ENCODE measurements around the gene ERBB2.
"Not testable (repeated sequence)": the region's sequence is repeated elsewhere in the genome, so short reads cannot be mapped to it uniquely, and the experiment has no call there.

The ERBB2 gene

DNA sequence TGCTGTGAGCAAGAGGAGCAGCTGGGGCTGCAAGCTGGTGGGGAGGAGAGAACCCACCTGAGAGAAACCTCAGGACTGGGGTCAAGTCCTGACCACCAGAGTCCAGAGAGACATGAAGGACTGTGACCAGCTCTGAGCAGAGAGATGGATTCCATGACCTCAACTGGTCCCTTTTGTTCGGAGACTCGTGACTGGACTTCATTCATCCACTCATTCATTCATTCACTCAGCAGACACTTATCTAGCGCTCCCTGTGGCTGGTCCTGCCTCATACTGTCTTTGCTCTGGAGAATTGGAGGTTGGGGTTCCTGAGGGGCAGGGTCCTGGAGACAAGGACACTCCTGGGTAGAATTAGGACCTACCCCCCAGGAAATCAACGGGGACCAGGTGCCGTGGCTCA lies 4.0 kb downstream of the ERBB2 start:
- DNase-seq (ENCODE audit: low spot score): no peak

- no peak for DNase-seq (ENCODE audit: low spot score)
Measured at GRCh38 chr17:39704821-39705551, 5.1 kb downstream of the ERBB2 start.

GRCh38 chr17:39705786-39706348 lies 6.0 kb downstream of the ERBB2 start:
- DNase-seq (ENCODE audit: low spot score): no peak

- DNase-seq (ENCODE audit: low spot score): no peak
Measured at GRCh38 chr17:39706383-39706782, 6.5 kb downstream of the ERBB2 start.

- DNase-seq (ENCODE audit: low spot score): peak; percentile 18
Measured at GRCh38 chr17:39706921-39707337, 7.1 kb downstream of the ERBB2 start.

DNA sequence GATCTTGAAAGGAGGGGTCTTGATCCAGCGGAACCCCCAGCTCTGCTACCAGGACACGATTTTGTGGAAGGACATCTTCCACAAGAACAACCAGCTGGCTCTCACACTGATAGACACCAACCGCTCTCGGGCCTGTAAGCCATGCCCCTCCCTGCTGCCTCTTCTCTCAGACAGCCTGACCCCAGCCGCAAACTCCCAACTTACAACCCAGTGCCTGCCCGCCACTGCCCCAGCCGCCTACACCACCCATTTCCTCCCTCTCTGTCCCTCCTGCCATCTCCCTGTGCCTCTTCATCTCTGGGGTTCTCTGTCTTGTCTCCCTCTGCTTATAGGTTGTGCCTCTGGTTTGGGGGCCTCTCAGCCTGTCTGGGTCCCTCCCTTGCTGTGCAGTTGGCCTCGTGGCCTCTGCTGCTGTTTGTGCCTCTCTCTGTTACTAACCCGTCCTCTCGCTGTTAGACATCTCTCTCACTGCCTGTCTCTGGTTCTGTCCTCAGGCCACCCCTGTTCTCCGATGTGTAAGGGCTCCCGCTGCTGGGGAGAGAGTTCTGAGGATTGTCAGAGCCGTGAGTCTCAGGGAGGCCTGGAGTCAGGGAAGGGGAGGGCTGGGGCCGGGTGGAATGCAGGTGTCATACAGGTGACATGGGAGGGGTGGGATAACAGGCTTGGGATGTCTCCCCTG lies 9.6 kb downstream of the ERBB2 start:
- DNase-seq (ENCODE audit: low spot score): no peak

GRCh38 chr17:39709998-39710964 lies 10.4 kb downstream of the ERBB2 start:
- no peak for DNase-seq (ENCODE audit: low spot score)

- DNase-seq (ENCODE audit: low spot score): not testable (repeated sequence)
Measured at GRCh38 chr17:39711071-39711470, 11.2 kb downstream of the ERBB2 start.

DNA sequence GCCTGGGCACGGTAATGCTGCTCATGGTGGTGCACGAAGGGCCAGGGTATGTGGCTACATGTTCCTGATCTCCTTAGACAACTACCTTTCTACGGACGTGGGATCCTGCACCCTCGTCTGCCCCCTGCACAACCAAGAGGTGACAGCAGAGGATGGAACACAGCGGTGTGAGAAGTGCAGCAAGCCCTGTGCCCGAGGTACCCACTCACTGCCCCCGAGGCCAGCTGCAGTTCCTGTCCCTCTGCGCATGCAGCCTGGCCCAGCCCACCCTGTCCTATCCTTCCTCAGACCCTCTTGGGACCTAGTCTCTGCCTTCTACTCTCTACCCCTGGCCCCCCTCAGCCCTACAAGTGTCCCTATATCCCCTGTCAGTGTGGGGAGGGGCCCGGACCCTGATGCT lies 12.0 kb downstream of the ERBB2 start:
- no peak for DNase-seq (ENCODE audit: low spot score)

DNA sequence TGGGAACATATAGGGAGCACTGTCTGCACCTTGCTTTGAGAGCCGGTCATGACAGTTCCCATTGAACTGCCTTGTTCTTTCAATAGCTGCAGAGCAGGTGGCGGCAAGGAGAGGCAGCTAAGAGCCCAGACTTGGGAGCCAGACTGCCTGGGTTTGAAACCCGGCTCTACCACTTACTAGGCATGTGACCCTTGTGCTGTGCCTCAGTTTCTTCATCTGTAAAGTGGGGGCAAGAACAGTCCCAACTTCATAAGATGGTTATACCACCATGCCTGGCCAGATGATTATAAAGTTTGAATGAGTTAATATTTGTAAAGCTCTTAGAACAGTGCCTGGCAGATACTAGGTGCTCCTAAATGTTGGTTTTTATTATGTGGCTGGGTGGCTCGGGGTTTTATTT lies 14.4 kb downstream of the ERBB2 start:
- DNase-seq (ENCODE audit: low spot score): no peak

DNA sequence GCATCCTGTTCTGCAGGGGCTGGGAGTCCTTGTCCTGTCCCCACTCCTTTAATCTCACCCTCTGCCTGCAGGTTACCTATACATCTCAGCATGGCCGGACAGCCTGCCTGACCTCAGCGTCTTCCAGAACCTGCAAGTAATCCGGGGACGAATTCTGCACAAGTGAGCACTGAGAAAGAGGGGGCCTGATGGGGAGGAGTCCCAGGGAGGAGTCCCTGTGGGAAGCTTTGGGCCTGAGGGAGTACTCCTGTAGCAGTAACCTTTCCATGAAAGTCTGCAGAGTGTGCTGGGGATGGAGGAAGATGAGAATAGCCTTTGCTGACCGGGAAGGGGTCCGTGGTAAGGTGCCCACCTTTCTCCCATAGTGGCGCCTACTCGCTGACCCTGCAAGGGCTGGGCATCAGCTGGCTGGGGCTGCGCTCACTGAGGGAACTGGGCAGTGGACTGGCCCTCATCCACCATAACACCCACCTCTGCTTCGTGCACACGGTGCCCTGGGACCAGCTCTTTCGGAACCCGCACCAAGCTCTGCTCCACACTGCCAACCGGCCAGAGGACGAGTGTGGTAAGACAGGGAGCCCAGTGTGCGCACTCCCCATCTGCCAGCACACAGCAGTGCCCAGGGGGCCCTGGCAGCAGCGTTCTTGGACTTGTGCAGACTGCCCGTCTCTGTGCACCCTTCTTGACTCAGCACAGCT lies 15.7 kb downstream of the ERBB2 start:
- DNase-seq (ENCODE audit: low spot score): no peak

DNA sequence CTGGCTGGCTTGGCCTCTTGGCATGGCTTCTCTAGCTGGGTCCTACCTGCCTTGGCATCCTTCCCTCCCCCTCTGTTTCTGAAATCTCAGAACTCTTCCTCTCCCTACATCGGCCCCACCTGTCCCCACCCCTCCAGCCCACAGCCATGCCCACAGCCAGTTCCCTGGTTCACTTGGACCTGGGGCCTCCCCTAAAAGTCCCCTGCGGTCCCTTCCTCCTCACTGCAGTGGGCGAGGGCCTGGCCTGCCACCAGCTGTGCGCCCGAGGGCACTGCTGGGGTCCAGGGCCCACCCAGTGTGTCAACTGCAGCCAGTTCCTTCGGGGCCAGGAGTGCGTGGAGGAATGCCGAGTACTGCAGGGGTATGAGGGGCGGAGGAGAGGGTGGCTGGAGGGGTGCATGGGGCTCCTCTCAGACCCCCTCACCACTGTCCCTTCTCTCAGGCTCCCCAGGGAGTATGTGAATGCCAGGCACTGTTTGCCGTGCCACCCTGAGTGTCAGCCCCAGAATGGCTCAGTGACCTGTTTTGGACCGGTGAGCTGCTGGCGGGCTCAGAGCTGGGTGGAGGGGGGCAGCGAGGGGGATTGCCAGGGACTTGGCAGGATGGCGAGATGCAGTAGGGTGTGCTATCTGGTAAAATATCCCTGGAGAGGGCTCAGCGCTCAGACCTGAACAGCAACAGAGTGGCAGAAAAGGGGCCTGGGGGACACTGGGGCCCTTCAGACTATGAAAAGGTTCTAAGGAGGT lies 16.4 kb downstream of the ERBB2 start:
- DNase-seq (ENCODE audit: low spot score): no peak

DNA sequence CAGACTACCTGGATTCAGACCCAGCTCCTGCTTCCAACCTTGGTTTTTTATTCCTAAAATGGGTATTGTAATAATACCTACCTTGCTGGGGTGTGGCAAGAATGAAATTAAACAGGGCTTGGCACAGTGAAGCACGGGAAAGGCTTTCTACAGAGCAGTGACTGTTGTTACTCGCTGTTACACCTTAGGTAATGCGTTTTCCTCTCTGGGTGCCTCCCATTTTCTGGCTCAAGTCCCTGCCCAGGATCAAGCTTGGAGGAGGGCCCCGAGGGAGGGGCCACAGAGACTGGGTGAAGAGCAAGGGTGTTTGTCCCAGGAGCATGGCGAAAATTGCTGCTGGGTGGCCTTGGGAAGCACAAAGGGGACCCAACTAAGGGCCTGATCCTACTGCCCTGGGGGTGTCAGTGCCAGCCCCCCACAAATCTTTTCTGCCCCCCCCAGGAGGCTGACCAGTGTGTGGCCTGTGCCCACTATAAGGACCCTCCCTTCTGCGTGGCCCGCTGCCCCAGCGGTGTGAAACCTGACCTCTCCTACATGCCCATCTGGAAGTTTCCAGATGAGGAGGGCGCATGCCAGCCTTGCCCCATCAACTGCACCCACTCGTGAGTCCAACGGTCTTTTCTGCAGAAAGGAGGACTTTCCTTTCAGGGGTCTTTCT lies 17.1 kb downstream of the ERBB2 start:
- no peak for DNase-seq (ENCODE audit: low spot score)

- no peak for DNase-seq (ENCODE audit: low spot score)
Measured at GRCh38 chr17:39717660-39718059, 17.8 kb downstream of the ERBB2 start.

DNA sequence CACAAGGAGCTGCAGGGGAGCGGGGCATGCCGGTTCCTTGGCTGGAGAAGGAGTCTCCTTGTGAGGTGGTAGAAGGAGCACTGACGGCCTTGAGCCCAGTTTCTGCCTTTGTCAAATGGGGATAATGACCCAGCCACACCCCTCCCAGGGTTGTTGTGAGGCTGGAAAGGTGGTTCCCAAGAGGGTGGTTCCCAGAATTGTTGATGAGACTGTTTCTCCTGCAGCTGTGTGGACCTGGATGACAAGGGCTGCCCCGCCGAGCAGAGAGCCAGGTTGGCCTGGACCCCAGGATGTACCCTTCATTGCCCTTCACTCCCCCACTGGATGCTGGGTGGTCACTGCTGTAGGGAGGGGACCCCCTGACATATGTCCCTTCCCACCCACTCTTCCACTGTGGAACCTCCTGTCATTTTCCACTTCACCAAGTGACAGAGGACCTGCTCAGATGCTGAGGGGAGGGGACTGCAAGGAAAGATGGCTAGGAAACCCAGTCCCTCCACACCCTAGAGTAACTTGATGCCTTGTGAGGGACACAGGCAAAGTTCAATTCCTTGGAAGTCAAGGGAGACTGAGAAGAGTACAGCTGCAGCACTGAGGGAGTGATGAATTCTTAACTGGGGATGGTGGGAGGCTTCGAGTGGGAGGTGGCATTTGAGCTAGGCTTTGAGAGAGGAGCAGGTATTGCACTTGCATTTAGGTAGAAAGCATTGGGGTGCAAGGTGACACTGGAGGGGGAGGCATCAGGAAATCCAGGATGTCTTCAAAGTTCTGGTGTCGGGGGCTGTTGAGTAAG lies 19.9 kb downstream of the ERBB2 start:
- DNase-seq (ENCODE audit: low spot score): no peak

- no peak for DNase-seq (ENCODE audit: low spot score)
Measured at GRCh38 chr17:39722104-39722503, 22.2 kb downstream of the ERBB2 start.

- DNase-seq (ENCODE audit: low spot score): no peak
Measured at GRCh38 chr17:39722965-39723848, 23.3 kb downstream of the ERBB2 start.

DNA sequence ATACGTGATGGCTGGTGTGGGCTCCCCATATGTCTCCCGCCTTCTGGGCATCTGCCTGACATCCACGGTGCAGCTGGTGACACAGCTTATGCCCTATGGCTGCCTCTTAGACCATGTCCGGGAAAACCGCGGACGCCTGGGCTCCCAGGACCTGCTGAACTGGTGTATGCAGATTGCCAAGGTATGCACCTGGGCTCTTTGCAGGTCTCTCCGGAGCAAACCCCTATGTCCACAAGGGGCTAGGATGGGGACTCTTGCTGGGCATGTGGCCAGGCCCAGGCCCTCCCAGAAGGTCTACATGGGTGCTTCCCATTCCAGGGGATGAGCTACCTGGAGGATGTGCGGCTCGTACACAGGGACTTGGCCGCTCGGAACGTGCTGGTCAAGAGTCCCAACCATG lies 24.9 kb downstream of the ERBB2 start:
- DNase-seq (ENCODE audit: low spot score): no peak

DNA sequence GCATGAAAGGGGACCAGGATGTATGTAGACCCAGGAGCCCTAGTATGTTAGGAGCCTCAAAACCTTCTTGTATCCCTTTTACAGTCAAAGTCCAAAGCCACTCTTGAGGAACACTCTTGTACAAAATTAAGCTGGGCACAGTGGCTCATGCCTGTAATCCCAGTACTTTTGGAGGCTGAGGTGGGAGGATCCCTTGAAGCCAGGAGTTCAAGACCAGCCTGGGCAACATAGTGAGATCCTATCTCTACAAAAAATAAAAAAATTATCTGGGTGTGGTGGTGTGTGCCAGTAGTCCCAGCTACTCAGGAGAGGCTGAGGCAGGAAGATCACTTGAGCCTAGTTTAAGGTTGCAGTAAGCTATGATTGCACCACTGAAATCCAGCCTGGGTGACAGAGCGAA lies 26.1 kb downstream of the ERBB2 start:
- DNase-seq (ENCODE audit: low spot score): not testable (repeated sequence)

All from CD4-positive, alpha-beta T cell treated with Interleukin-2 at 100 ng/mL for 4 hours (primary cell).